GM21723 (cell line): ENCODE results near the gene IFT52.
"Not testable (repeated sequence)": the region's sequence is repeated elsewhere in the genome, so short reads cannot be mapped to it uniquely, and the experiment has no call there.

Experiments used
- ATAC-seq: cut with Tn5 transposase; IDR thresholded peaks from one replicate; pipeline ENCODE4 v1.9.1; 2021; ENCODE audit warnings: mild to moderate bottlenecking, moderate library complexity; ENCODE audit not compliant: unreplicated experiment

IFT52 gene

DNA sequence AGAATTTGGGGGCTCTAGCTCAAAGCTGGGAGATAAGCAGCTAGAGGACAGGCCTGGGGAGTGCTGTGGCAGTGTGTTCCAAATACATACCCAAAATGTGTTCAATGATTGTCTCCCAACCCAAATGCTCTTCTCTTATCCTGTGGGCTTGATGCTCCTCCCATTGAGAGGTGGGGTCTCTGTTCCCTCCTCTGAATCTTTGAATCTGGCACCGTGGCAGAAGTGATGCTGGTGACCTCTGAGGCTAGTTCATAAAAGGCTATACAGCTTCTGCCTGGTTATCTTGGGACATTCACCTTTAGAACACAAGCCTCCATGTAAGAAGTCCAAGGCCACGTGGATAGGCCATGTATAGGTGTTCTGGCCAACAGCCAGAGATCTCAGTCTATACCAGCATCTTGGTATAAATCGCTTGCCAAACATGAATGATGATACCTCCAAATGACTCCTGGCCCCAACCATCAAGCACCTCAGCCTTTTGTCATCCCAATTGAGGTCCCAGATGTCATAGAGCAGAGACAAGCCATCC, 60.3 kb downstream of the IFT52 start:
- no peak for ATAC-seq

DNA sequence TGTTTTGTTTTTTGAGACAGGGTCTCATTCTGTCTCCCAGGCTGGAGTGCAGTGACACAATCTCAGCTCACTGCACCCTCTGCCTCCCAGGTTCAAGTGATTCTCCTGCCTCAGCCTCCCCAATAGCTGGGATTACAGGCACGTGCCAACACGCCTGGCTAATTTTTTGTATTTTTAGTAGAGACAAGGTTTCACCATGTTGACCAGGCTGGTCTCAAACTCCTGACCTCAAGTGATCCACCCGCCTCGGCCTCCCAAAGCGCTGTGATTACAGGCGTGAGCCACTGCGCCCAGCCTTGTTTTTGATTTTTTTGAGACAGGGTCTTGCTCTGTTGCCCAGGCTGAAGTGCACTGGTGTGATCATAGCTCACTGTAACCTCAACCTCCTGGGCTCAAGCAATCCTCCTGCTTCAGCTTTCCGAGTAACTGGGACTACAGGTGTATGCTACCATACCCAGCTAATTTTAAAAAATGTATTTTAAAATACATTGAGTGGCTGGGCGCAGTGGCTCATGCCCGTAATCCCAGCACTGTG, 61.0 kb downstream of the IFT52 start:
- not testable (repeated sequence) for ATAC-seq

DNA sequence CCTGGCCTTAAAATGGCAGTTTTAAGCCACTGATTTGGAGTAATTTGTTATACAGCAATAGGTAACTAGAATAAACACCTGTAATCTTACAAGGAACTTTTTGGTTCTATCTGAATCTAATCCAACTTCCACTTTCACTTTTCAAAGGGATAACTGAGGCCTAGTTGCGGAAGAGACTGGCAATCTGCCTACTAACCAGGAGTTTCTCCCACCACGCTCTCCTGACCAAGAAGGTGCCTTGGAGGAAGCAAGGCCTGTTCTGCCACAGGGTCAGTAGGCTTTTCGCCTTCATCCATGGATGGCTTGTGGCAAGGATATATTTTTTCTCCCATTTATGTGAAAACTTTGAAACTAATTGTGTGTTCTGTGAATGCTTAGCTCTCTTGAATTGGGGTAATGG, 63.2 kb downstream of the IFT52 start:
- no peak for ATAC-seq

DNA sequence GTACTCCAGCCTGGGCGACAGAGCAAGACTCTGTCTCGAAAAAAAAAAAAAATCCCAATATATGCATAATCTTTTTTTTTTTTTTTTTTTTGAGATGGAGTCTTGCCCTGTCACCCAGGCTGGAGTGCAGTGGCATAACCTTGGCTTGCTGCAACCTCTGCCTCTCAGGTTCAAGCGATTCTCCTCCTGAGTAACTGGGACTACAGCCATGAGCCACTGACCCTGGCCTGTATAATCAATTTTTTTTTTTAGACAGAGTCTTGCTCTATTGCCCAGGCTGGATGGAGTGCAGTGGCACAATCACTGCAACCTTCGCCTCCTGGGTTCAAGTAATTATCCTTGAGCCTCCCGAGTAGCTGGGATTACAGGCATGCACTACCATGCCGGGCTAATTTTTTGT, 64.4 kb downstream of the IFT52 start:
- not testable (repeated sequence) for ATAC-seq

DNA sequence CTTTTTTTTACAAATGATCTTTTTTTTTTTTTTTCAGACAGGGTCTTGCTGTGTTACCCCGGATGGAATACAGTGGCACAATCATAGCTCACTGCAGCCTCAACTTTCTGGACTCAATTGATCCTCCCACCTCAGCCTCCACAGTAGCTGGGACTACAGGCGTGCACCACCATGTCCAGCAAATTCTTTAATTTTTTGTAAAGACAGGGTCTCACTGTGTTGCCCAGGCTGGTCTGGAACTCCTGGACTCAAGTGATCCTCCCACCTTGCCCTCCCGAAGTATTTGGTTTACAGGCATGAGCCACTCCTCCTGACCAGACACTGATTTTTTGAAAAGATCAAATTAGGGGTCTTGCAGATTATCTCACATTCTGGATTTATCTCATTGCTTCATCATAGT, 65.2 kb downstream of the IFT52 start:
- no peak for ATAC-seq

DNA sequence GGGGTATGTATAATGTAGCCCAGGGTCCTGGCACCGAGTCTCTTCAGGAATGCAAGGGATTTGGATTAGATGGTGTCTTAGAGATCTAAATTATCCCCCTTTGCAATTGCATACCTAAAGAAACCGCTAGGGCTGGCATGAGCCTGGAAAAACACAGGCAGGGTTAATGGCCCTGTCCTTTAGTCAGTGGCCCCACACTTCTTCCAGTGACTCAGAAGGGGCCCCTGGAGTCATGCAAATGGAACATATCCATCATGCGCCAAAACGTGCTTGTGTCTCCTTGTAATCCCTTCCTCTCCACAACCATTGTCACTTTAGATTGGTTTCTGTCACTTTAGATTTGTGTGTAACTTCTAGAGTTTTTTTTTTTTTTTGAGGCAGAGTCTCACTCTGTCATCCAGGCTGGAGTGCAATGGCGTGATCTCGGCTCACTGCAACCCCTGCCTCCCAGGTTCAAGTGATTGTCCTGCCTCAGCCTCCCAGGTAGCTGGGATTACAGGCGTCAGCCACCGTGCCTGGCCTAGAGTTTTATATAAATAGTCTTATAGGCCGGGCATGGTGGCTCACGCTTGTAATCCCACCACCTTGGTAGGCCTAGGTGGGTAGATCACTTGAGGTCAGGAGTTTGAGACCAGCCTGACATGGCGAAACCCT, 67.5 kb downstream of the IFT52 start:
- peak; percentile 28 for ATAC-seq

DNA sequence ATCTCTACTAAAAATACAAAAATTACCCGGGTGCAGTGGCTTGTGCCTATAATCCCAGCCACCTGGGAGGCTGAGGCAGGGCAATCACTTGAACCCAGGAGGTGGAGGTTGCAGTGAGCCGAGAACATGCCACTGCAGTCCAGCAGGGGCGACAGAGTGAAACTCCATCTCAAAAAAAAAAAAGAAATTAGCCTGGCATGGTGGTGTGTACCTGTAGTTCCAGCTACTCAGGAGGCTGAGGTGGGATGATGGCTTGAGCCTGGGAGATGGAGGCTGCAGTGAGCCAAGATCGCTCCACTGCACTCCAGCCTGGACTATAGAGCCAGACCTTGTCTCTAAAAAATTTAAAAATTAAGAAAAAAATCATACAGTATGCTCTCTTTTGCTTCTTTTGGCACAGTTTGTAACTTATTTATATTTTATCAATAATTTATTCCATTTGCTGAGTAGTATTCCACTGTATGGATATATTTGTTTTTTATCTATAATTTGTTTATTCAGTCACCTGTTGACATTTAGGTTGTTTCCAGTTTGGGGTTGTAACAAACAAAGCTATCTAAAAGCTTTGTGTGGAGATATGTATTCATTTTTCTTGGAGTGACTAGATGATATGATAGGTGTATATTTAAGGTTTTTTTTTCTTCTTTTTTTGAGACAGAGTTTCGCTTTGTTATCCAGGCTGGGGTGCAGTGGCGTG, 68.1 kb downstream of the IFT52 start:
- ATAC-seq = no peak

DNA sequence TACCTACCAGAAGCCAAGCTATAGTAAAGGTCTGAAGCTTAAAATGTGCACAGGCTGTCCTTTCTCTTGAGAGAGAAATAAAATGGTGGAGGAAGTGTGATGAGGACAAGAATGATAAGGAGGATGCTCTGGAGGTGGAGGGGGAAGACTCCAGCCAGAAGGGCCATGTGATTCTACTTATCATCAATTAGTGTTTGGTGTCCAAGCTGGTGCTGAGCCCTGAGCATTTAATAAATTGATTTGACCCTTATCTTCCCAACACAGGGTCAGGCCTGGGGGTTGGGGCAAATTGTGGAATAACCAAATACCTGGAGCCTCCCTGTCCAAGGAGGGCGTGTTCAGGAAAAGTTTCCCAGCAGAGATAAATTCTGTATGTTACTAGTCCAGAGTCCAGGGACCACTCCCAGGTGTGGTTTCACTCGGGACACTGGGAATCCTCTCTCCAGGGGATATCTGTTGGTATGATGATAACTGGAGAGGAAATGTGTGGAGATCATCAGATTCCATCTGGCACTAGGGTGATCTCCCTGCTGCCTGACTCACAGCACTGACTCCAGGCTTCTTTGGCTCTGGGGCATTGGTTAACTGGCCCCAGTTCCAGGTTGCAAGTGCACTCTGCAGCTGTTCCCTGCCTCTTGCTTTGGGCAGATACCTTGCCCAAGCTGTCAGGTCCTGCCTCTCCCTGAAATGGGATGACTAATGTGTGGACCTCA, 72.4 kb downstream of the IFT52 start:
- no peak for ATAC-seq

DNA sequence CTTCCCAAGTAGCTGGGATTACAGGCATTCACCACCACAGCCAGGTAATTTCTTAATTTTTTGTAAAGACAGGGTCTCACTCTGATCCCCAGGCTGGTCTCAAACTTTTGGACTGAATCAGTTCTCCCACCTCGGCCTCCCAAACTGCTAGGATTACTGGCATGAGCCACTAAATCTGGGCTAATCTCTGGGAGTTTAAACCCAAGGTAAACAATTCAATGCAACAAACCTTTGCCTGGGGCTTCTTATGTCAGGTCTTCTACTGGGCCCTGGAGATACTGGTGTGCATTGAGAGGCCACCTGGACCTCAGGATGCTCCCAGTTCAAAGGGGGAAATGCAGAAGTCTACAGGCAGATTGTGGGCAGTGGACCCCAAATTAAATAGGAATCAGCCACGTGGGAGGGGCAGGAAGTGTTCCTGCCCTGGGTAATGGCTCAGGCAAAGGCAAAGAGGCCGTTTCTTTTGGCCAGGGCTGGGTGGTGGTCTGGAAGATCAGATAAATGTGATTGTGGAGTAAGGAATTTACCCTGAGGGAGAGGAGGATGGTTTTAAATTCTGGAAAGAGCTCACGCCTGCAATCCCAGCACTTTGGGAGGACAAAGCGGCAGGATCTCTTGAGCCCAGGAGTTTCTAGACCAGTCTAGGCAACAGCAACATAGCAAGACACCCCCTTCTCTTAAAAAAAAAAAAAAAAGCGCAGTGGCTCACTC, 74.9 kb downstream of the IFT52 start:
- ATAC-seq = no peak

DNA sequence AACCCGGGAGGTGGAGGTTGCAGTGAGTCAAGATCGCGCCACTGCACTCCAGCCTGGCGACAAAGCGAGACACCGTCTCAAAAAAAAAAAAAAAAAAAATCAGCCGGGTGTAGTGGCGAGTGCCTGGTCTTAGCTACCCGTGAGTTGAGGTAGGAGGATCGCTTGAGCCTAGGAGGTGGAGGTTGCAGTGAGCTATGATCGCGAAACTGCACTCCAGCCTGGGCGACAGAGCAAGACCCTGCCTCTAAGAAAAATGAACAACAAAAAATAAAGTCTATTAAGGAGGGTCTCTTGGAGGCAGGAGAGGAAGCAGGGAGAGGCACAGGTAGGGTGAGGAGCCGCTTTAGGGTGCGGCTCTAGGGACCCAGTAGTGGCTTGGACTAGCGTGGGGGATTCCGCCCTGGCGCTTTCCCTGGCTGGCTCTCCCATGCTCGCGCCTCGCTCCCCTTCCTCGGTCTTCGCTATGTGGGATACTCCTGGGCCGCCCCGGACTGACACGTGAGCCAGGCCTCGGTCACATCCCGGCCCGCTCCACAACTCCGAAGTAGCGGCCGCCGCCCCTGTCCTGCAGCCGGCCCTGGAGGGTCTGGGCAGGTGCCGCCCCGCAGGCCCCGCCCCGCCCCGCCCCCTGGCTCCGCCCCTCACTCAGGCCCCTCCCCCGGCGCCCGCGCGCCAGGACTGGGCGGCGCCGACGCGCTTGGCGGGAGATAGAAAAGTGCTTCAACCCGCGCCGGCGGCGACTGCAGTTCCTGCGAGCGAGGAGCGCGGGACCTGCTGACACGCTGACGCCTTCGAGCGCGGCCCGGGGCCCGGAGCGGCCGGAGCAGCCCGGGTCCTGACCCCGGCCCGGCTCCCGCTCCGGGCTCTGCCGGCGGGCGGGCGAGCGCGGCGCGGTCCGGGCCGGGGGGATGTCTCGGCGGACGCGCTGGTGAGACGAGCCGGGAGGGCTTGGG, 75.9 kb downstream of the IFT52 start, which contains the start of gene MYBL2:
Gene MYBL2, plus strand, starts transcription at position 739 of the 953 bp plus-strand sequence. Its CDS starts 170 bp downstream, at position 909.
- ATAC-seq = peak; percentile 79

DNA sequence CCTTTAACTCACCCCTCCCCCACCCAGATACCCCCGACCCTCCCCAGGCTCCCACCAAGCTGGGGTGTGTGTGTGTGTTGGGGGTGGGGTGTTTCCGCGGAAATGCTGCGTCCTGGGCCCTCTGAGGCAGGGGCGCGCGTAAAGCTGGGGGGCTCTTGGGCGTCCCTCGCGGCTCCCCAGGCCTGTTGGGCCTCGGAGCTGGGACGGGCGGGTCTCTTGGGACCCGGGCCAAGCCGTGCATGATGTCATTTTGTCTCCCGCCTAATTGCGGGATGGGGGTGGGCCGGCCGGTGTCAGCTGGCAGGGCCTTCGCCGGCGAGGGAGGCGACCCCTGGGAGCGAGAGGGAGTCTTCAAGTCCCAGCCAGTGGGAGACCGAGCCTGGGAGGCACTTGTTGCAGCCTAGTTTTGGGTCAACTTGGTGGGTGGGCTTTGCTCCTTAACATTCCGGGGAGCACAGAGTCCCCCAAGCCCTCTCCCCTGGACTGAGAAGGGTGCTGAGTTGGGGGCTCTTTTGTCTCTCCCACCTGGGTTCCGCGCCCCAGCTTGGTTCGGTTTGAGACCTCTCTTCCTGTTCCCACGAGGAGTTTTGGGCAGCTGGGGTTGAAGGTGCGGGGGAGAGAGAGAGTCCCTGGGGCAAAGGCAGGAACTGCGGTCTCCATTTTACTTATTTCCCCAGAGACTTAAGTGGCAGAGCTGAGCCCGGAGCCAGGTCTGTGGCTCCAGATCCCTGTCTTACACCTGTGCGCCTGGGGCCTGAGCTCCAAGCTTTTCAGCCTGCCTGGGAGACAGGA, 76.8 kb downstream of the IFT52 start:
- peak; percentile 31 for ATAC-seq

DNA sequence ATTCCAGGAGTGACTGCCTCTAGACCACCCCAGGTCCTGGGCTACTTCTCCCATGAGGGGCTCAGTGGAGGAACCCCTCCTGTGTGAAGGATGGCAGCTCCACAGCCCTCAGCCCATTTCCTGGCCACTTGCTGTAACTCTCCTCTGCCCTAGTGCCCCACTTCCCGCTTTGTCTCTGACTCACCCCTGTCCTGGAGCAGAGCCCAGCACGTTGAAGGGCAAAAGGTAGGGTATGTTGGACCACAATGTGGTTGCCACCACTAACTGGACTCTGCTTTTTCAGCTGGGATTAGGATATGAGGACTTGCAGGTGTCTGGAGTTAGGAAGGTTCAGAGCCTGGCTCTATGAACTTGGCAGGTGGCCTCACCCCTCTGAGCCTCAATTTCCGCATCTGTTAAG, 78.6 kb downstream of the IFT52 start:
- no peak for ATAC-seq

DNA sequence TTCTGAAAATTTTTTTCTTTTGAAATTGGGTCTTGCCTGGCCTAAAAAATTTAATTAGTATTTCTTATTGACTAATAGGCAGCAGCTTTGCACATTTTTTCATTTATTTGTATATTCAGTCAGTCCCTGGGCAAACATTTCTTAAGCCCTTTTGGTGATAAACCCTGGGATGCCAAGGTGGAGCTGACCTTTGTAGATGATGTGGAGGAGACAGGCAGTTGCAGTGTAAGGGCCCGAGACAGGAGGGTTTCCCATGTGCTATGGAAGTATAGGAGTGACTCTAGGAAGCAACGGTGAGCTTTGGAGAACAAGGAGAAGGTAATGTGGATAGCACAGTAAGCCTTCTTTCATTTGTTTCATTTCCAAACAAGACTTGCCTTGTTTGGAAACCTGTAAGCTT, 79.7 kb downstream of the IFT52 start:
- ATAC-seq = no peak

DNA sequence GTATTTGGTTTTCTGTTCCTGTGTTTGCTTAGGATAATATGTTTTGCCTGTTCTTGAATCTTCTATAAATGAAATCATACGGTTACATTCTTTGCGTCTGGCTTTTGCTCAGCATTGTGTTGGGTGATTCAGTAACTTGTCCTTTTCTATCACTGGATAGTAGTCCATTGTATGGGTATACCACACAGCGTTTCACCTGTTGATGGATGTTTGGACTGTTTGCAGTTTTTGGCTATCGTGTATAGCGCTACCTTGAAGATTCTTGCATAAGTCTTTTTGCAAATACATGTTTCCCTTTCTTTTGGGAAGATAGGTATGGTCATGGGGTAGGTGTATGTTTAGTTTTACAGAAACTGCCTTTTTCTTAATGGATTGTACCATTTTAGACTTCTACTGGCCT, 85.6 kb downstream of the IFT52 start:
- ATAC-seq = no peak

DNA sequence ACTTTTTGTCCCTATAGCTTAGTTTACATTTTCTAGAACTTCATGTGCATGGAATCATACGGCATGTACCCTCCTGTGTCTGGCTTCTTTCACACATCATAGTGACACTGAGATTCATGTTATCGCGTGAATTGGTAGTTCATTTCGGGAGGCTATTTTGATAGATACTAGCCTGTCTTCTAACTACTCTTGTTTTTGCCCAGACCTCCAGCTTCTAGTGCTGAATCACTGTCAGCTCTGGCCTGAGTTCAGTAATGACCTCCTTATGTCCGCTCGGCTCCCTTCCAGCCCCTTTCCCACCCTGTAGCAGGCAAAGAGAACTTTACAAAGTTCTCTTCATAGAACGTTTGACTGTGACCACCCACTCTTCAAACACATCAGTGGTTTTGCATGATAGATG, 90.2 kb downstream of the IFT52 start:
- ATAC-seq = peak; percentile 2

DNA sequence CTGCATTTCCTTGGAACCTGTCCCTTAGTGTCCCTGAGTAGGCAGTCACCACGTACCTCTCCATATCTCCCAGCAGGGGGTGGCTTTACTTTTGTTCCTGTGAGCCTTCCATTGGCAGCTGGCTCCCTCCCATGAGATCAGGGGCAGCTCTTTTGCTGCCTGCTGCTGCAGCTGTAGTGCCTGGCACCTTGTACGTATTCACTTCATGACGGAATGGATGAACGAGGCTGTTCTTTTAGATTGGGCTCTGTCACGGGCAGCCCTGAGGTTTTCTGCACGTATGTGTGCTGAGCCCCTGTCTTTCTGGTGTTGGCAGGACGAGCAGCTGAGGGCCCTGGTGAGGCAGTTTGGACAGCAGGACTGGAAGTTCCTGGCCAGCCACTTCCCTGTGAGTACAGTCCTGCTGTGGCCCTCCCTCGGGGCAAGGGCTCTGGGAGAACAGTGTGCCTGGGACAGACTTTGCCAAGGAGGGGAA, 90.8 kb downstream of the IFT52 start:
- peak; percentile 22 for ATAC-seq

DNA sequence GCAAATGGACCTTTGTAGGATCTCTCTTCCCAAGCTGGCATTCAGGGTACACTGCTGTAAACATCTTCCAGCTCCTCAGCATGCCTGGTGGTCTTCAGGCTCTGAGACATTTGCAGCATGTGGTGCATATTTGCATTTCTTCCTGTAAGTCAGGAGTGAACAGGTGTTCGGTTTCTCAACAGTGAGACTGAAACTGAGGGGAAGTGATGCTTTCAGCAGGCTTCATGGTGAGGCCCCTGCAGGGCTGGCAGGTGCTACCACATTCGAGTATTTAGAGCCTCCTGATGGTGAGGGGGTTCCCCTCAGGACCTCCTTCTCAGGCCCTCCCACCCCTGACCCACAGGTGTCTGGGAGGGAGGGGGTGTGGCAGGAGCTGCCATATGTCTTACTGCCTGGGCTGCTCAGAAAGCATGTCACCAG, 91.3 kb downstream of the IFT52 start:
- peak; percentile 93 for ATAC-seq

DNA sequence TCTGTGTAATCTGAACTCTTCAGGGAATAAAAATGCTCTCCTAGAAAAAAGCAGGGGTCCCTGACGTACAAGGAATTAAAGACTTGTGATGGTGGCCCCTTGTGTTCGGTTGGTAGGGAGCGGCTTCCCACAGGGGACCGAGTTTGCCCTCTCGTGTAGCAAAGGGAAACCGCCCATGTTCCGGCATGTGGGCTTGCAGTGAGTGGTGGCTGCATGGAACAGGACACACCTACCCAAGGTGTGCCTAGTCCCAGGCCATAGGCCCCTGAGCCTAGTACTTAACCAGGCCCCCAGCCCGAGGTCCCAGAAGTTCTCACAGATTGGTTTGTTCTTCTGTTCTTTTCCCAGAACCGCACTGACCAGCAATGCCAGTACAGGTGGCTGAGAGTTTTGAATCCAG, 91.7 kb downstream of the IFT52 start:
- ATAC-seq = peak; percentile 37

DNA sequence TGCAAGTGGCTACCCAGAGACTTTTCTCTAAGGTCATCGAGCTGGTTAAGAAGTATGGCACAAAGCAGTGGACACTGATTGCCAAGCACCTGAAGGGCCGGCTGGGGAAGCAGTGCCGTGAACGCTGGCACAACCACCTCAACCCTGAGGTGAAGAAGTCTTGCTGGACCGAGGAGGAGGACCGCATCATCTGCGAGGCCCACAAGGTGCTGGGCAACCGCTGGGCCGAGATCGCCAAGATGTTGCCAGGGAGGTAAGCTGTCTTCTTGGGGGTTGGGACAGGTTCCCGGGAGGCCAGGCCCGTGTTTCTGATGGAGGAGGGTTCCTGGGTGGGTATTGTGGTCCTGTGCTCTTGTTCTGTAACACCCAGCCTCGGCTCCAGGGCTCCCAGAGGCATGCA, 96.1 kb downstream of the IFT52 start:
- ATAC-seq = no peak
